Uterine smooth muscle cell (primary cell): ENCODE measurements around the gene SERPINB12. TPM values are rescaled to one million over a fixed set of nuclear protein-coding genes. Genes with fewer than 3 reads are reported as not detected.

ENCODE experiments used
- total RNA-seq: library from RNA; depleted of rRNA; stranded (reverse); fragments of >200 nt; gene quantifications from 2 replicates; pipeline ENCODE4 v1.2.3, GENCODE V29; 2014

SERPINB12 gene, protein sequence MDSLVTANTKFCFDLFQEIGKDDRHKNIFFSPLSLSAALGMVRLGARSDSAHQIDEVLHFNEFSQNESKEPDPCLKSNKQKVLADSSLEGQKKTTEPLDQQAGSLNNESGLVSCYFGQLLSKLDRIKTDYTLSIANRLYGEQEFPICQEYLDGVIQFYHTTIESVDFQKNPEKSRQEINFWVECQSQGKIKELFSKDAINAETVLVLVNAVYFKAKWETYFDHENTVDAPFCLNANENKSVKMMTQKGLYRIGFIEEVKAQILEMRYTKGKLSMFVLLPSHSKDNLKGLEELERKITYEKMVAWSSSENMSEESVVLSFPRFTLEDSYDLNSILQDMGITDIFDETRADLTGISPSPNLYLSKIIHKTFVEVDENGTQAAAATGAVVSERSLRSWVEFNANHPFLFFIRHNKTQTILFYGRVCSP
- not detected in 2 replicates for total RNA-seq

DNA sequence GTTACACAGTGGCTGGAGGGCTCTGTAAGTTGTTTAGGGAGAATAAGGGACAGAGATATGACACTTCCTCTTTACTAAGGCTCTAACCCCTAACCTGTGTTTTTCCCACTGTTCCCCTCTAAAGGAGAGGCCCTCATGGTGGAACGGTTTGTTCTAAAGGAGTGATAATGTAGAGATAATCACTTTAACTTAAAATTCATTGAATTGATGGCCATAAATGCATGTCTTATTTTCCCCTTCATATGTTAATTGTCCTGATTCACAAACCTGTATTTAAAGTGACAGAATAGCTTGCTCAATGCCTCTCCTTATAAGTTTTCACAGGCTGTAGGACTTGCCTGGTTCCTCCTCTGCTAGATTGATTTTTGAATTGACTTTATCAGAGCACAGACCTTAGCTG is at the start of gene SERPINB12:
TSS of gene SERPINB12 (plus strand) at position 301 of the 400 bp plus-strand sequence. CDS start 13,791 bp downstream, outside the sequence.

DNA sequence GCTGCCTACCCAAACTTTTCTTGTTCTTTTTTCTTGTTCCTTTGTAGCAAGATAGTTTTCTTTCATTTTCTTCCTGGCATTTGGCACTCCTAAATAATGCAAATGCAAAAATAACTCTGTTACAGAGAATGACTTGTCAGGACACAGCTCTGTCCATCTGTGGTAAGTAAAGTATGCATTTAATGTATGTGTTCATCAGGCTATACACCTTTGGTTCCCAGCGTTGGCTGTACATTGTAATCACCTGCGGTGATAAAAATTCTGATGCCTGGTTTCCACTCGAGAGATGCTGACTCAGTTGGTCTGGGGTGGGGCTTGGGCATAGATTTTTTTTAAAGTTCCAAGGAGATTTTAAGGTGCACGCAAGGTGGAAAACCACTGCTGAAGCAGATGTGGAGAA is 44.8 kb downstream of the SERPINB12 start, which contains the start of gene SERPINB13:
TSS of gene SERPINB13 (plus strand) at position 378 of the 400 bp plus-strand sequence. CDS start 1,325 bp downstream, outside the sequence.

Other genes with a start within 250 kb of the SERPINB12 start
- 2.7 and 3.6 TPM in 2 replicates for gene BCL2, start 222.6 kb upstream of the SERPINB12 start, total RNA-seq
- 49.7 and 70.7 TPM in 2 replicates for gene KDSR, start 175.2 kb upstream of the SERPINB12 start, total RNA-seq
- gene VPS4B, start 119.9 kb upstream of the SERPINB12 start, total RNA-seq, result 51.6 and 52.9 TPM in 2 replicates
- not detected in 2 replicates for gene SERPINB5, start 65.4 kb upstream of the SERPINB12 start, total RNA-seq
- gene SERPINB13, start 45.0 kb downstream of the SERPINB12 start, total RNA-seq, result not detected in 2 replicates
- gene SERPINB4, start 101.9 kb downstream of the SERPINB12 start, total RNA-seq, result not detected in 2 replicates
- not detected in 2 replicates for gene SERPINB3, start 119.5 kb downstream of the SERPINB12 start, total RNA-seq
- not detected in 2 replicates for gene SERPINB11, start 160.6 kb downstream of the SERPINB12 start, total RNA-seq
- 79.4 and 136 TPM in 2 replicates for gene SERPINB7, start 233.0 kb downstream of the SERPINB12 start, total RNA-seq